GM12878 (cell line): ENCODE data around the gene AMPH.

Experiments
- CUX1 ChIP-seq: IDR thresholded peaks from 2 replicates; pipeline ENCODE4 v1.6.1; 2012; ENCODE audit warnings: improper control_type of control experiment, low read depth, low read length; ENCODE audit not compliant: insufficient replicate concordance
- EP300 ChIP-seq, 2 experiments: fragments of 150-350 bp in 1 of 2; IDR thresholded peaks; 2 replicates each; pipeline ENCODE4 v1.6.1; 2011 to 2012; ENCODE audit warnings: low read depth in 2 of 2, low read length in 2 of 2, borderline replicate concordance in 1 of 2, improper control_type of control experiment in 1 of 2, inconsistent platforms in 1 of 2; ENCODE audit not compliant: control insufficient read depth in 1 of 2
- JUND ChIP-seq: IDR thresholded peaks from 2 replicates; pipeline ENCODE4 v1.6.1; 2012; ENCODE audit warnings: low read depth, mild to moderate bottlenecking, low read length, improper control_type of control experiment, moderate library complexity
- NR2C1 ChIP-seq: fragments of 450-650 bp; IDR thresholded peaks from 2 replicates; pipeline ENCODE4 v1.6.1; 2017; ENCODE audit warnings: antibody characterized with exemption, mild to moderate bottlenecking, moderate library complexity
- PBX3 ChIP-seq: IDR thresholded peaks from 2 replicates; pipeline ENCODE4 v1.6.1; 2011; ENCODE audit warnings: mild to moderate bottlenecking, low read depth, low read length, moderate library complexity; ENCODE audit not compliant: insufficient replicate concordance
- POLR2A ChIP-seq: IDR thresholded peaks from 2 replicates; pipeline ENCODE4 v1.6.1; 2011; ENCODE audit warnings: low read depth, mild to moderate bottlenecking, low read length
- RAD21 ChIP-seq: IDR thresholded peaks from 2 replicates; pipeline ENCODE4 v1.6.1; 2011; ENCODE audit warnings: mild to moderate bottlenecking, low read depth, low read length, moderate library complexity; ENCODE audit not compliant: insufficient read depth
- RFX5 ChIP-seq: IDR thresholded peaks from 2 replicates; pipeline ENCODE4 v1.6.1; 2011; ENCODE audit warnings: low read depth, low read length, improper control_type of control experiment
- SUPT20H ChIP-seq: IDR thresholded peaks from 2 replicates; pipeline ENCODE4 v1.6.1; 2011; ENCODE audit warnings: low read depth, mild to moderate bottlenecking, low read length, moderate library complexity, borderline replicate concordance; ENCODE audit not compliant: control insufficient read depth
- TCF12 ChIP-seq: IDR thresholded peaks from 2 replicates; pipeline ENCODE4 v1.6.1; 2011; ENCODE audit warnings: low read depth, mild to moderate bottlenecking, low read length
- ZNF384 ChIP-seq: IDR thresholded peaks from 2 replicates; pipeline ENCODE4 v1.6.1; 2012; ENCODE audit warnings: low read depth, mild to moderate bottlenecking, low read length, improper control_type of control experiment, borderline replicate concordance
- ZNF687 ChIP-seq: fragments of 450-650 bp; IDR thresholded peaks from 2 replicates; pipeline ENCODE4 v1.6.1; 2017; ENCODE audit warnings: mild to moderate bottlenecking, moderate library complexity
- TF ChIP-seq, protein P1 (sequence below), 3 experiments: IDR thresholded peaks in 2 of 3; conservative IDR thresholded peaks in 1 of 3; 2 replicates each; pipeline ENCODE4 v1.5.1; 2011; ENCODE audit warnings: low read depth in 3 of 3, low read length in 3 of 3, mild to moderate bottlenecking in 3 of 3, control low read depth in 2 of 3, moderate library complexity in 2 of 3, inconsistent platforms in 1 of 3, mixed read lengths in 1 of 3; ENCODE audit not compliant: control insufficient read depth in 2 of 3, insufficient read depth in 1 of 3; ENCODE audit errors: extremely low read depth in 1 of 3
- TF ChIP-seq, protein P2 (sequence below): fragments of 450-650 bp; formaldehyde crosslinking; IDR thresholded peaks from 2 replicates; pipeline ENCODE4 v1.5.0; 2022; ENCODE audit warnings: mild to moderate bottlenecking, missing genetic modification characterization

DNA sequence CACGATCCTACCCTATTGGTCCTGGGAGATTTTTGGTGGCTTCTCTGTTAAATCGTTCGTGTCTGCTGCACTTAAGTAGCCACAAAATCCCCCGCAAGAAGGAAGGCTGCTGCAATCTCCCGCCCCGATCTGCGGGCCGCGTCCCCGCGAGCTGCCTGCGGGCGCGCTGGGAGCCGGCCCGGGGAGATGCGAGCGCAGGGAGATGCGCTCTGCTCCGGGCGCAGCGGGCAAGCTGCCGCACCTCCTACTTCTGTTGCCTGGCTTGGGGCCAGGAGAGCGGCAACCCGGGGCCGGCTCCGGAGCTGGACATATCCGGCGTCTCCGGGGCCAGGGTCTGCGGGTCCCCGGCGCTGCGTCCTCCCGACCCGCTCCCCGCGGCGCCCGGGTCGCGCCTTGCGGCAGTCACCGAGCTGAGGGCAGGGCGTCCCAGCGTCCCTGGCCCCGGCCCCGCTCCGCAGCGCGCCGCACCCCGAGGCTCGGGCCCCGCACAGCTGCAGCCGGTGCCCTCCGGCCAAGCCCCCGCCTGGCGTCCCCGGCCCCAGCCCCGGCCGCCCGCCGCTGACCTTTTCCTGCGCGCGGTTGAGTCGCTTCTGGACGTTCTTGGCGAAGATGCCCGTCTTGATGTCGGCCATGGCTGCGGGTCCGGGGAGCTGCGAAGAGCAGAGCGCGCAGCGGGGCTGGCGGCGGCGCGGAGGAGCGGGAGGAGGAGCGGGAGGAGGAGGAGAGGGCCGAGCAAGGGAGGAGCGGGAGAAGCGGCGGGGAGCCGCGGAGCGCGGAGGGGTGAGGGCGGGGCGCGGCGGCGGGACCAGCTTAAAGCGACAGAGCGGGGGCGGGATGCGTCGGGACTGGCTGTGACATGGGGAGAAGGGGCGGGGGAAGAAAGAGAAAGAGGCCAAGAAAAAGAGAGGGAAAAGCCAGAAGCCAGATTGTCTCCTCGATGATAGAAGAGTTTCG, at the start of gene AMPH:
- TF ChIP-seq PBX3, result no peak
- TF ChIP-seq RAD21, result no peak
- no peak for TF ChIP-seq TCF12
- no peak for TF ChIP-seq POLR2A
- no peak for TF ChIP-seq ZNF384
- TF ChIP-seq RFX5, result no peak
- no peak for TF ChIP-seq SUPT20H
- no peak for TF ChIP-seq EP300 (IDR thresholded peaks at IDR 0.05; ENCODE audit: borderline replicate concordance in 1 of 2, control insufficient read depth in 1 of 2, low read depth in 2 of 2, low read length in 2 of 2)
- TF ChIP-seq JUND, result no peak
- TF ChIP-seq CUX1, result no peak
- TF ChIP-seq ZNF687, result no peak
- TF ChIP-seq, protein P1, sequence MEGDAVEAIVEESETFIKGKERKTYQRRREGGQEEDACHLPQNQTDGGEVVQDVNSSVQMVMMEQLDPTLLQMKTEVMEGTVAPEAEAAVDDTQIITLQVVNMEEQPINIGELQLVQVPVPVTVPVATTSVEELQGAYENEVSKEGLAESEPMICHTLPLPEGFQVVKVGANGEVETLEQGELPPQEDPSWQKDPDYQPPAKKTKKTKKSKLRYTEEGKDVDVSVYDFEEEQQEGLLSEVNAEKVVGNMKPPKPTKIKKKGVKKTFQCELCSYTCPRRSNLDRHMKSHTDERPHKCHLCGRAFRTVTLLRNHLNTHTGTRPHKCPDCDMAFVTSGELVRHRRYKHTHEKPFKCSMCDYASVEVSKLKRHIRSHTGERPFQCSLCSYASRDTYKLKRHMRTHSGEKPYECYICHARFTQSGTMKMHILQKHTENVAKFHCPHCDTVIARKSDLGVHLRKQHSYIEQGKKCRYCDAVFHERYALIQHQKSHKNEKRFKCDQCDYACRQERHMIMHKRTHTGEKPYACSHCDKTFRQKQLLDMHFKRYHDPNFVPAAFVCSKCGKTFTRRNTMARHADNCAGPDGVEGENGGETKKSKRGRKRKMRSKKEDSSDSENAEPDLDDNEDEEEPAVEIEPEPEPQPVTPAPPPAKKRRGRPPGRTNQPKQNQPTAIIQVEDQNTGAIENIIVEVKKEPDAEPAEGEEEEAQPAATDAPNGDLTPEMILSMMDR (IDR thresholded peaks at IDR 0.05 in 2 of 3, conservative IDR thresholded peaks at IDR 0.05 in 1 of 3; ENCODE audit: control insufficient read depth in 2 of 3, extremely low read depth in 1 of 3, insufficient read depth in 1 of 3, low read depth in 3 of 3, low read length in 3 of 3), result no peak
- TF ChIP-seq, protein P2, sequence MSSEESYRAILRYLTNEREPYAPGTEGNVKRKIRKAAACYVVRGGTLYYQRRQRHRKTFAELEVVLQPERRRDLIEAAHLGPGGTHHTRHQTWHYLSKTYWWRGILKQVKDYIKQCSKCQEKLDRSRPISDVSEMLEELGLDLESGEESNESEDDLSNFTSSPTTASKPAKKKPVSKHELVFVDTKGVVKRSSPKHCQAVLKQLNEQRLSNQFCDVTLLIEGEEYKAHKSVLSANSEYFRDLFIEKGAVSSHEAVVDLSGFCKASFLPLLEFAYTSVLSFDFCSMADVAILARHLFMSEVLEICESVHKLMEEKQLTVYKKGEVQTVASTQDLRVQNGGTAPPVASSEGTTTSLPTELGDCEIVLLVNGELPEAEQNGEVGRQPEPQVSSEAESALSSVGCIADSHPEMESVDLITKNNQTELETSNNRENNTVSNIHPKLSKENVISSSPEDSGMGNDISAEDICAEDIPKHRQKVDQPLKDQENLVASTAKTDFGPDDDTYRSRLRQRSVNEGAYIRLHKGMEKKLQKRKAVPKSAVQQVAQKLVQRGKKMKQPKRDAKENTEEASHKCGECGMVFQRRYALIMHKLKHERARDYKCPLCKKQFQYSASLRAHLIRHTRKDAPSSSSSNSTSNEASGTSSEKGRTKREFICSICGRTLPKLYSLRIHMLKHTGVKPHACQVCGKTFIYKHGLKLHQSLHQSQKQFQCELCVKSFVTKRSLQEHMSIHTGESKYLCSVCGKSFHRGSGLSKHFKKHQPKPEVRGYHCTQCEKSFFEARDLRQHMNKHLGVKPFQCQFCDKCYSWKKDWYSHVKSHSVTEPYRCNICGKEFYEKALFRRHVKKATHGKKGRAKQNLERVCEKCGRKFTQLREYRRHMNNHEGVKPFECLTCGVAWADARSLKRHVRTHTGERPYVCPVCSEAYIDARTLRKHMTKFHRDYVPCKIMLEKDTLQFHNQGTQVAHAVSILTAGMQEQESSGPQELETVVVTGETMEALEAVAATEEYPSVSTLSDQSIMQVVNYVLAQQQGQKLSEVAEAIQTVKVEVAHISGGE (CRISPR knock-in tag), result no peak
- TF ChIP-seq NR2C1, result no peak
